ENCODE results near the gene NT5C2. TPM values are rescaled to one million over a fixed set of nuclear protein-coding genes. Genes with fewer than 3 reads are reported as not detected.

The NT5C2 gene
- total and polyA plus RNA-seq, 3 donors from 2014 or later, result 105 to 125 (median 114) TPM

GRCh38 chr10:103089493-103089892, 103.6 kb downstream of the NT5C2 start:
- WGBS, 2 donors, result 85 to 91% methylated on average over 10 of the region's 10 CpGs
- Histone ChIP-seq H3K27ac (no peak overlapping the region), H3K36me3 (ENCODE audit: low read depth, missing control alignments) (no peaks in the 10 kb centered on the region), H3K4me3 (no peak overlapping the region), H3K27me3 (no peaks in the 10 kb centered on the region), H3K9me3 (no peaks in the 10 kb centered on the region), H3K4me1 (no peaks in the 10 kb centered on the region)
- intact Hi-C loops (cut with DNase I; ENCODE audit: low total_unique reads), result no loop called here
- TF ChIP-seq CTCF (IDR thresholded peaks at IDR 0.05) (no peak), POLR2A (IDR thresholded peaks at IDR 0.05) (no peak)
- DNase-seq, result no peak

- intact Hi-C loops (cut with DNase I; ENCODE audit: low total_unique reads), result no loop called here
Measured at GRCh38 chr10:103086799-103087198, 106.3 kb downstream of the NT5C2 start.

GRCh38 chr10:103086261-103086660, 106.8 kb downstream of the NT5C2 start:
- Histone ChIP-seq H3K4me1 (no peaks in the 10 kb centered on the region), H3K4me3 (no peak overlapping the region), H3K9me3 (no peaks in the 10 kb centered on the region), H3K36me3 (ENCODE audit: low read depth, missing control alignments) (no peaks in the 10 kb centered on the region), H3K27ac (peak overlapping the region in 1 of 2 donors; percentile 50), H3K27me3 (no peaks in the 10 kb centered on the region)
- TF ChIP-seq CTCF (IDR thresholded peaks at IDR 0.05) (no peak), POLR2A (IDR thresholded peaks at IDR 0.05) (no peak)
- intact Hi-C loops (cut with DNase I; ENCODE audit: low total_unique reads), result no loop called here
- 76 to 77% methylated on average over 2 of the region's 2 CpGs for WGBS, 2 donors
- DNase-seq, result no peak

More at GRCh38 chr10:103086799-103087198, 106.3 kb downstream of the NT5C2 start:
- TF ChIP-seq CTCF (IDR thresholded peaks at IDR 0.05) (no peak), POLR2A (IDR thresholded peaks at IDR 0.05) (no peak)
- Histone ChIP-seq H3K27ac (no peak overlapping the region), H3K4me1 (no peaks in the 10 kb centered on the region), H3K27me3 (no peaks in the 10 kb centered on the region), H3K4me3 (no peak overlapping the region), H3K9me3 (no peaks in the 10 kb centered on the region), H3K36me3 (ENCODE audit: low read depth, missing control alignments) (no peaks in the 10 kb centered on the region)
- no peak for DNase-seq
- WGBS, 2 donors, result 47 to 81% methylated on average over 2 of the region's 2 CpGs

- Histone ChIP-seq H3K9me3 (no peaks in the 10 kb centered on the region), H3K4me1 (no peaks in the 10 kb centered on the region), H3K27me3 (no peaks in the 10 kb centered on the region), H3K36me3 (ENCODE audit: low read depth, missing control alignments) (no peaks in the 10 kb centered on the region), H3K27ac (no peak overlapping the region), H3K4me3 (no peak overlapping the region)
- intact Hi-C loops (cut with DNase I; ENCODE audit: low total_unique reads), result no loop called here
- WGBS, 2 donors, result 91 to 92% methylated on average over 5 of the region's 5 CpGs
- TF ChIP-seq POLR2A (IDR thresholded peaks at IDR 0.05) (no peak), CTCF (IDR thresholded peaks at IDR 0.05) (no peak)
- DNase-seq, result no peak
Measured at GRCh38 chr10:103083977-103084320, 109.1 kb downstream of the NT5C2 start.

- Histone ChIP-seq H3K36me3 (ENCODE audit: low read depth, missing control alignments) (no peaks in the 10 kb centered on the region), H3K27me3 (no peaks in the 10 kb centered on the region), H3K4me3 (no peak overlapping the region), H3K4me1 (no peaks in the 10 kb centered on the region), H3K27ac (no peak overlapping the region), H3K9me3 (no peaks in the 10 kb centered on the region)
- TF ChIP-seq CTCF (IDR thresholded peaks at IDR 0.05), result no peak
- TF ChIP-seq POLR2A (IDR thresholded peaks at IDR 0.05), result no peak
- no peak for DNase-seq
- 80 to 96% methylated on average over 7 of the region's 7 CpGs for WGBS, 2 donors
- intact Hi-C loops (cut with DNase I; ENCODE audit: low total_unique reads), result no loop called here
Measured at GRCh38 chr10:103083266-103083976, 109.7 kb downstream of the NT5C2 start.

Data from testis (tissue), 3 donors.